HG03439 (cell line): ENCODE data around the gene VAMP7.
"Not testable (repeated sequence)": the region's sequence is repeated elsewhere in the genome, so short reads cannot be mapped to it uniquely, and the experiment has no call there.

Source experiments
- ATAC-seq: cut with Tn5 transposase; IDR thresholded peaks from one replicate; pipeline ENCODE4 v1.9.1; 2021; ENCODE audit warnings: mild to moderate bottlenecking, moderate library complexity; ENCODE audit not compliant: unreplicated experiment

Gene VAMP7

GRCh38 chrX:155881158-155881993, at the start of gene VAMP7:
VAMP7 (plus strand) TSS chrX:155881345; CDS start chrX:155889467, 8,122 bp downstream.
- ATAC-seq = peak; percentile 94

- ATAC-seq = no peak
Observed at GRCh38 chrX:155841232-155841631, 39.9 kb upstream of the VAMP7 start.

GRCh38 chrX:155851786-155852185, 29.4 kb upstream of the VAMP7 start:
- ATAC-seq = not testable (repeated sequence)

- no peak for ATAC-seq
Observed at GRCh38 chrX:155857561-155857960, 23.6 kb upstream of the VAMP7 start.

GRCh38 chrX:155864655-155865054, 16.5 kb upstream of the VAMP7 start:
- no peak for ATAC-seq

GRCh38 chrX:155865193-155865592, 16.0 kb upstream of the VAMP7 start:
- no peak for ATAC-seq

- no peak for ATAC-seq
Observed at GRCh38 chrX:155867821-155868220, 13.3 kb upstream of the VAMP7 start.

- no peak for ATAC-seq
Observed at GRCh38 chrX:155870958-155871357, 10.2 kb upstream of the VAMP7 start.

- no peak for ATAC-seq
Observed at GRCh38 chrX:155871934-155872333, 9.2 kb upstream of the VAMP7 start.

GRCh38 chrX:155873188-155873587, 8.0 kb upstream of the VAMP7 start:
- no peak for ATAC-seq

- no peak for ATAC-seq
Observed at GRCh38 chrX:155874571-155875244, 6.4 kb upstream of the VAMP7 start.

GRCh38 chrX:155876704-155877103, 4.4 kb upstream of the VAMP7 start:
- ATAC-seq = no peak

- no peak for ATAC-seq
Observed at GRCh38 chrX:155877288-155877687, 3.9 kb upstream of the VAMP7 start.

GRCh38 chrX:155880586-155881157, 473 bp upstream of the VAMP7 start:
- ATAC-seq = no peak

GRCh38 chrX:155886409-155886808, 5.3 kb downstream of the VAMP7 start:
- ATAC-seq = no peak

GRCh38 chrX:155888139-155888538, 7.0 kb downstream of the VAMP7 start:
- no peak for ATAC-seq

GRCh38 chrX:155889328-155889727, 8.2 kb downstream of the VAMP7 start:
- ATAC-seq = no peak

- no peak for ATAC-seq
Observed at GRCh38 chrX:155891446-155892210, 10.5 kb downstream of the VAMP7 start.

- no peak for ATAC-seq
Observed at GRCh38 chrX:155893521-155893920, 12.4 kb downstream of the VAMP7 start.

- no peak for ATAC-seq
Observed at GRCh38 chrX:155896512-155896911, 15.4 kb downstream of the VAMP7 start.

GRCh38 chrX:155899366-155899765, 18.2 kb downstream of the VAMP7 start:
- no peak for ATAC-seq
